ENCODE results near the gene LPAR2. TPM values are rescaled to one million over a fixed set of nuclear protein-coding genes. Genes with fewer than 3 reads are reported as not detected.

Gene LPAR2
- total and polyA plus RNA-seq, 10 of the 15 experiments (the other 5 are each of a cell fraction or from before 2014, with no cell fraction given): 0.98 to 23.8 (median 10.2) TPM

- TF ChIP-seq, protein P1, sequence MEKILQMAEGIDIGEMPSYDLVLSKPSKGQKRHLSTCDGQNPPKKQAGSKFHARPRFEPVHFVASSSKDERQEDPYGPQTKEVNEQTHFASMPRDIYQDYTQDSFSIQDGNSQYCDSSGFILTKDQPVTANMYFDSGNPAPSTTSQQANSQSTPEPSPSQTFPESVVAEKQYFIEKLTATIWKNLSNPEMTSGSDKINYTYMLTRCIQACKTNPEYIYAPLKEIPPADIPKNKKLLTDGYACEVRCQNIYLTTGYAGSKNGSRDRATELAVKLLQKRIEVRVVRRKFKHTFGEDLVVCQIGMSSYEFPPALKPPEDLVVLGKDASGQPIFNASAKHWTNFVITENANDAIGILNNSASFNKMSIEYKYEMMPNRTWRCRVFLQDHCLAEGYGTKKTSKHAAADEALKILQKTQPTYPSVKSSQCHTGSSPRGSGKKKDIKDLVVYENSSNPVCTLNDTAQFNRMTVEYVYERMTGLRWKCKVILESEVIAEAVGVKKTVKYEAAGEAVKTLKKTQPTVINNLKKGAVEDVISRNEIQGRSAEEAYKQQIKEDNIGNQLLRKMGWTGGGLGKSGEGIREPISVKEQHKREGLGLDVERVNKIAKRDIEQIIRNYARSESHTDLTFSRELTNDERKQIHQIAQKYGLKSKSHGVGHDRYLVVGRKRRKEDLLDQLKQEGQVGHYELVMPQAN (conservative IDR thresholded peaks at IDR 0.05): no peak
- TF ChIP-seq PML (IDR thresholded peaks at IDR 0.05; ENCODE audit: low read length) (peak; percentile 53; the same call in 1 of the 2 replicates), NBN (IDR thresholded peaks at IDR 0.05) (peak; percentile 75; the same call in 1 of the 2 replicates), ZNF24 (IDR thresholded peaks at IDR 0.05) (no peak; the same call in 1 of the 2 replicates), SKIL (IDR thresholded peaks at IDR 0.05; ENCODE audit: low read depth, poor library complexity, severe bottlenecking) (peak; percentile 73), YBX1 (IDR thresholded peaks at IDR 0.05) (no peak), BRCA1 (IDR thresholded peaks at IDR 0.05; ENCODE audit: low read depth, low read length) (no peak), ZBTB40 (IDR thresholded peaks at IDR 0.05; ENCODE audit: borderline replicate concordance) (no peak), STAT3 (IDR thresholded peaks at IDR 0.05; ENCODE audit: low read depth, low read length) (0 out of 2 replicates have a peak, but pooled peaks have one; percentile 36), EGR1 (IDR thresholded peaks at IDR 0.05; ENCODE audit: borderline replicate concordance in 1 of 2, low read depth in 2 of 2, low read length in 2 of 2) (no peak), POLR2A (IDR thresholded peaks at IDR 0.05; ENCODE audit: low read depth, low read length) (peak; percentile 71), MXI1 (IDR thresholded peaks at IDR 0.05; ENCODE audit: low read depth, low read length) (0 out of 2 replicates have a peak, but pooled peaks have one; percentile 65), GATAD2B (conservative IDR thresholded peaks at IDR 0.05; ENCODE audit: low read depth) (peak; percentile 67), CHD1 (IDR thresholded peaks at IDR 0.05; ENCODE audit: low read depth, low read length) (no peak), NR2F1 (conservative IDR thresholded peaks at IDR 0.05) (peak; percentile 99), ATF7 (IDR thresholded peaks at IDR 0.05; ENCODE audit: low read depth) (peak; percentile 91), RAD51 (IDR thresholded peaks at IDR 0.05) (0 out of 2 replicates have a peak, but pooled peaks have one; percentile 15), WRNIP1 (IDR thresholded peaks at IDR 0.05; ENCODE audit: borderline replicate concordance, low read depth, low read length) (no peak), ZNF207 (IDR thresholded peaks at IDR 0.05; ENCODE audit: borderline replicate concordance) (no peak), SIX5 (IDR thresholded peaks at IDR 0.05; ENCODE audit: low read depth, low read length, severe bottlenecking) (no peak), FOXM1 (IDR thresholded peaks at IDR 0.05; ENCODE audit: low read depth, low read length) (peak; percentile 90)
- TF ChIP-seq, protein P2, sequence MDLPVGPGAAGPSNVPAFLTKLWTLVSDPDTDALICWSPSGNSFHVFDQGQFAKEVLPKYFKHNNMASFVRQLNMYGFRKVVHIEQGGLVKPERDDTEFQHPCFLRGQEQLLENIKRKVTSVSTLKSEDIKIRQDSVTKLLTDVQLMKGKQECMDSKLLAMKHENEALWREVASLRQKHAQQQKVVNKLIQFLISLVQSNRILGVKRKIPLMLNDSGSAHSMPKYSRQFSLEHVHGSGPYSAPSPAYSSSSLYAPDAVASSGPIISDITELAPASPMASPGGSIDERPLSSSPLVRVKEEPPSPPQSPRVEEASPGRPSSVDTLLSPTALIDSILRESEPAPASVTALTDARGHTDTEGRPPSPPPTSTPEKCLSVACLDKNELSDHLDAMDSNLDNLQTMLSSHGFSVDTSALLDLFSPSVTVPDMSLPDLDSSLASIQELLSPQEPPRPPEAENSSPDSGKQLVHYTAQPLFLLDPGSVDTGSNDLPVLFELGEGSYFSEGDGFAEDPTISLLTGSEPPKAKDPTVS (IDR thresholded peaks at IDR 0.05; ENCODE audit: low read depth, low read length): no peak
These were observed 30.2 kb downstream of the LPAR2 start (continued) for GRCh38 chr19:19597809-19598306.

All from GM12878 (cell line).